DND-41 (cell line): ENCODE data around the gene MVB12B.

Experiments used
- ATAC-seq: fragments of 200-7000 bp; cut with Tn5 transposase; 3 replicates; pipeline ENCODE4 v1.9.1; 2021; ENCODE audit warnings: low read depth; ENCODE audit not compliant: insufficient read depth
- DNase-seq: peaks from one replicate; pipeline ENCODE4 v3.0.0-alpha.2; 2020
- H2AFZ ChIP-seq: 2 replicates; pipeline ENCODE4 v1.6.0; 2012; ENCODE audit warnings: low read depth, low read length
- H3K27ac ChIP-seq: 2 replicates; pipeline ENCODE4 v1.5.1; 2012; ENCODE audit warnings: low read length, inconsistent platforms
- H3K27me3 ChIP-seq: fragments of 200-600 bp; sonication (generic); 2 replicates; pipeline ENCODE4 v1.6.0; 2012; ENCODE audit warnings: low read length, mild to moderate bottlenecking, inconsistent platforms; ENCODE audit not compliant: insufficient read depth, poor library complexity
- H3K36me3 ChIP-seq: 2 replicates; pipeline ENCODE4 v1.5.1; 2012; ENCODE audit warnings: low read length, inconsistent platforms; ENCODE audit not compliant: insufficient read depth
- H3K4me1 ChIP-seq: 2 replicates; pipeline ENCODE4 v1.5.1; 2012; ENCODE audit warnings: mild to moderate bottlenecking, low read length; ENCODE audit not compliant: insufficient read depth
- H3K4me2 ChIP-seq: 2 replicates; pipeline ENCODE4 v1.6.0; 2012; ENCODE audit warnings: mild to moderate bottlenecking, moderate library complexity, low read length, inconsistent platforms; ENCODE audit not compliant: insufficient read depth
- H3K4me3 ChIP-seq, 2 experiments: fragments of 200-600 bp in 1 of 2; shearing (Covaris generic) in 1 of 2; 2 replicates each; pipeline ENCODE4 v1.5.1; 2012 to 2016; ENCODE audit warnings: inconsistent platforms in 2 of 2, low read length in 2 of 2, mild to moderate bottlenecking in 2 of 2, low read depth in 1 of 2, moderate library complexity in 1 of 2
- H3K79me2 ChIP-seq: 2 replicates; pipeline ENCODE4 v1.6.0; 2012; ENCODE audit warnings: low read length, inconsistent platforms; ENCODE audit not compliant: insufficient read depth
- H3K9ac ChIP-seq: 2 replicates; pipeline ENCODE4 v1.6.0; 2012; ENCODE audit warnings: low read depth, mild to moderate bottlenecking, inconsistent platforms, low read length, moderate library complexity
- H3K9me3 ChIP-seq: 2 replicates; pipeline ENCODE4 v1.5.1; 2012; ENCODE audit warnings: low read length, moderate library complexity, mild to moderate bottlenecking, inconsistent platforms; ENCODE audit not compliant: insufficient read depth, severe bottlenecking
- H4K20me1 ChIP-seq: 2 replicates; pipeline ENCODE4 v1.6.0; 2012; ENCODE audit warnings: low read length; ENCODE audit not compliant: insufficient read depth
- EZH2 ChIP-seq: IDR thresholded peaks from 3 replicates; pipeline ENCODE4 v1.6.1; 2012; ENCODE audit warnings: borderline replicate concordance, low read depth, mild to moderate bottlenecking, moderate library complexity, low read length, inconsistent platforms; ENCODE audit not compliant: severe bottlenecking
- TF ChIP-seq, protein P1 (sequence below): IDR thresholded peaks from 2 replicates; pipeline ENCODE4 v1.5.1; 2012; ENCODE audit warnings: borderline replicate concordance, low read length, moderate library complexity, mild to moderate bottlenecking; ENCODE audit not compliant: poor library complexity, severe bottlenecking; ENCODE audit errors: extremely low read depth

MVB12B gene

DNA sequence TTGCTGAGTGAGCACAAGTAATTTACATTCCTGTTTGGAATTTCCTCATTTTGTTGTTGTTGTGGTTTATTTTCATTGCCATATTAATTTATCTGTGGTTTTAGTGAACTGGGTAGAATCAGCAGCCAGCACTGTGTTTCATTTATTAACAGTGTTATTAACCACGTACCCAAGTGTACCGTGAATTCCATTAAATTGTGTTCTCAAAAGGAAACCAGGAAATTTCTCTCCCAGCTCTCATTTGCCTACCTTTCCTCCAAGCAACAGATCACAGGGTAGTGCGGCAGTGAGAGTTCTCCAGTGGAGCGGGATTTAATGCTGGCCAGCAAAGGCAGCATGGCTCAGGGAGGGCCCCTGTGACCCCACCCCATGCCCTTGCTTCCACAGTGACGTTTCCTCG is 54.6 kb downstream of the MVB12B start:
- TF ChIP-seq, protein P1, sequence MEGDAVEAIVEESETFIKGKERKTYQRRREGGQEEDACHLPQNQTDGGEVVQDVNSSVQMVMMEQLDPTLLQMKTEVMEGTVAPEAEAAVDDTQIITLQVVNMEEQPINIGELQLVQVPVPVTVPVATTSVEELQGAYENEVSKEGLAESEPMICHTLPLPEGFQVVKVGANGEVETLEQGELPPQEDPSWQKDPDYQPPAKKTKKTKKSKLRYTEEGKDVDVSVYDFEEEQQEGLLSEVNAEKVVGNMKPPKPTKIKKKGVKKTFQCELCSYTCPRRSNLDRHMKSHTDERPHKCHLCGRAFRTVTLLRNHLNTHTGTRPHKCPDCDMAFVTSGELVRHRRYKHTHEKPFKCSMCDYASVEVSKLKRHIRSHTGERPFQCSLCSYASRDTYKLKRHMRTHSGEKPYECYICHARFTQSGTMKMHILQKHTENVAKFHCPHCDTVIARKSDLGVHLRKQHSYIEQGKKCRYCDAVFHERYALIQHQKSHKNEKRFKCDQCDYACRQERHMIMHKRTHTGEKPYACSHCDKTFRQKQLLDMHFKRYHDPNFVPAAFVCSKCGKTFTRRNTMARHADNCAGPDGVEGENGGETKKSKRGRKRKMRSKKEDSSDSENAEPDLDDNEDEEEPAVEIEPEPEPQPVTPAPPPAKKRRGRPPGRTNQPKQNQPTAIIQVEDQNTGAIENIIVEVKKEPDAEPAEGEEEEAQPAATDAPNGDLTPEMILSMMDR: no peak
- TF ChIP-seq EZH2: no peak
- no peaks in the 10 kb centered on the region for H3K36me3 ChIP-seq
- H3K9me3 ChIP-seq: no peaks in the 10 kb centered on the region
- H3K9ac ChIP-seq: no peak overlapping the region
- no peak overlapping the region for H2AFZ ChIP-seq
- H3K27me3 ChIP-seq: no peaks in the 10 kb centered on the region
- DNase-seq (no peak), ATAC-seq (no peak)
- H4K20me1 ChIP-seq: peaks cover 8% of the 10 kb centered on the region; the same call in 1 of the 2 replicates
- no peaks in the 10 kb centered on the region for H3K79me2 ChIP-seq
- H3K27ac ChIP-seq: no peak overlapping the region
- H3K4me1 ChIP-seq: peaks cover under 1% of the 10 kb centered on the region; the same call in 1 of the 2 replicates
- no peak overlapping the region for H3K4me2 ChIP-seq
- H3K4me3 ChIP-seq: no peak overlapping the region

DNA sequence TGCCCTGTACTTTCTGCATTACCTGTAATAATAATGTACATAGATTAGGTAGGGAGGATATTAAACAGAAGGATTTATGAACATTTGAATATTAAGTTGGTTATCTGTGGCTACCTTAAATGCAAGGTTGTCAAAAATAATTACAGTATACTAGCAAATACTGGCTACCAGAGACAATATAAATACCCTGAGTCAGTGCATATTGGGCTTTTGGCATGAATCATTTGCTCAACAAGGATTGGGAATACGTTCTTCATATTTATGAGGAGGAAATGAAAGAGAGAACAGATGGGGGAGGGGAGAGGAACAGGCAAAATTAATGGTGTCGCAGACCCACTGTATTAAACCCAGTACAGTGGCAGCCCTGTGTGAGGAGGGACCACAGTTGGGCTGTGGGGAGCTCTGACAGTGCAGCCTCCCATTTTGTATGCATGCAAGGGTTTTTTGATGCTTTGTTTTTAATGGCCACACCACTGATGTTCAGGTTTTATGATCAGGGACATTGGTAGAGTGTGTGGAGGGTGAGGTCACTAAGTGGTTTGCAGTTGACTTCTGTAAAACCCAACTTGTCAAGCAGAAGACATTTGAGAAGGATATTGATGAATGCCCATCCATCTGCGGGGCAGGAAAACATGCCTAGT is 56.9 kb downstream of the MVB12B start:
- Histone ChIP-seq H2AFZ (no peak overlapping the region), H3K79me2 (no peaks in the 10 kb centered on the region), H4K20me1 (no peaks in the 10 kb centered on the region), H3K9me3 (no peaks in the 10 kb centered on the region), H3K4me3 (no peak overlapping the region), H3K27me3 (no peaks in the 10 kb centered on the region), H3K36me3 (no peaks in the 10 kb centered on the region), H3K4me1 (no peaks in the 10 kb centered on the region), H3K4me2 (no peak overlapping the region), H3K27ac (no peak overlapping the region), H3K9ac (no peak overlapping the region)
- no peak for ATAC-seq
- TF ChIP-seq, protein P1: no peak
- TF ChIP-seq EZH2: no peak
- DNase-seq: no peak

DNA sequence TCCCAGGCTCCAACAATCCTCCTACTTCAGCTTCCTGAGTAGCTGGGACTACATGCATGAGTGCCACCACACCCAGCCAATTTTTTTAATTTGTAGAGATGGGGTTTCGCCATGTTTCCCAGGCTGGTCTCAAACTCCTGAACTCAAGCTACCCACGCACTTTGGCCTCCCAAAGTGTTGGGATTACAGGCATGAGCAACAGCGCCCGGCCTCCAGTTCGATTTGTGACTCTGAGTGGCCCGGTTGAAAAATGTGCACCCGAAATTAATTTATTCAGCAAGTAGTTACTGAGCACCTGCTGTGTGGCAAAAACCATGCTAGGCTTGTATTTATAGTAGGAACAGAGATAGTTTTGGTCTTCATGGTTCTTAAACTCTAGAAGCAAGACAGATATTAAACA is 58.3 kb downstream of the MVB12B start:
- Histone ChIP-seq H3K9me3 (no peaks in the 10 kb centered on the region), H4K20me1 (no peaks in the 10 kb centered on the region), H3K27ac (no peak overlapping the region), H3K9ac (no peak overlapping the region), H3K4me2 (no peak overlapping the region), H3K4me1 (no peaks in the 10 kb centered on the region), H3K79me2 (no peaks in the 10 kb centered on the region), H2AFZ (no peak overlapping the region), H3K4me3 (no peak overlapping the region), H3K36me3 (no peaks in the 10 kb centered on the region), H3K27me3 (no peaks in the 10 kb centered on the region)
- no peak for TF ChIP-seq EZH2
- TF ChIP-seq, protein P1: no peak
- DNase-seq (no peak), ATAC-seq (no peak)
